Measurements from ENCODE around the gene CPEB3. TPM values are rescaled to one million over a fixed set of nuclear protein-coding genes. Genes with fewer than 3 reads are reported as not detected.

CPEB3 gene
- total RNA-seq, 1 donor from 2014 or later: 2.4 TPM

DNA sequence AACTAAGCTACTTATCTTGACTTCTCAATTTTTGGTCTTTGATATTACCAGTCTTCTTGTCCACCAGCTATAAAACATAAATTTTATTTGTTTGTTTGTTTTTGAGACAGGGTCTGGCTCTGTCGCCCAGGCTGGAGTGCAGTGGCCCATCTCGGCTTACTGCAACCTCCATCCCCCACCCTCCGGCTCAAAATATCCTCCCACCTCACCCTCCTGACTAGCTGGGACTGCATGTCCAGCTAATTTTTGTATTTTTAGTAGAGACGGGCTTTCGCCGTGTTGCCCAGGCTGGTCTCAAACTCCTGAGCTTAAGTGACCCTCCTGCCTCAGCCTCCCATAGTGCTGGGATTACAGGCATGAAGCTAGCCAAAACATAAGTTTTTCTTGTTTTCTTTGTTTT, 7.6 kb upstream of the CPEB3 start:
- TF ChIP-seq, protein P1, sequence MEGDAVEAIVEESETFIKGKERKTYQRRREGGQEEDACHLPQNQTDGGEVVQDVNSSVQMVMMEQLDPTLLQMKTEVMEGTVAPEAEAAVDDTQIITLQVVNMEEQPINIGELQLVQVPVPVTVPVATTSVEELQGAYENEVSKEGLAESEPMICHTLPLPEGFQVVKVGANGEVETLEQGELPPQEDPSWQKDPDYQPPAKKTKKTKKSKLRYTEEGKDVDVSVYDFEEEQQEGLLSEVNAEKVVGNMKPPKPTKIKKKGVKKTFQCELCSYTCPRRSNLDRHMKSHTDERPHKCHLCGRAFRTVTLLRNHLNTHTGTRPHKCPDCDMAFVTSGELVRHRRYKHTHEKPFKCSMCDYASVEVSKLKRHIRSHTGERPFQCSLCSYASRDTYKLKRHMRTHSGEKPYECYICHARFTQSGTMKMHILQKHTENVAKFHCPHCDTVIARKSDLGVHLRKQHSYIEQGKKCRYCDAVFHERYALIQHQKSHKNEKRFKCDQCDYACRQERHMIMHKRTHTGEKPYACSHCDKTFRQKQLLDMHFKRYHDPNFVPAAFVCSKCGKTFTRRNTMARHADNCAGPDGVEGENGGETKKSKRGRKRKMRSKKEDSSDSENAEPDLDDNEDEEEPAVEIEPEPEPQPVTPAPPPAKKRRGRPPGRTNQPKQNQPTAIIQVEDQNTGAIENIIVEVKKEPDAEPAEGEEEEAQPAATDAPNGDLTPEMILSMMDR (IDR thresholded peaks at IDR 0.05; ENCODE audit: insufficient read depth, low read length, severe bottlenecking): no peak
- H3K36me3 ChIP-seq (ENCODE audit: control insufficient read depth, insufficient read depth, low read length): peaks cover 1% of the 10 kb centered on the region
- FAIRE-seq (no peak), DNase-seq (ENCODE audit: low read depth) (no peak)
- H3K27me3 ChIP-seq (ENCODE audit: control insufficient read depth, insufficient read depth, low read length): no peaks in the 10 kb centered on the region
- H3K4me3 ChIP-seq (ENCODE audit: low read depth, low read length): no peak overlapping the region

DNA sequence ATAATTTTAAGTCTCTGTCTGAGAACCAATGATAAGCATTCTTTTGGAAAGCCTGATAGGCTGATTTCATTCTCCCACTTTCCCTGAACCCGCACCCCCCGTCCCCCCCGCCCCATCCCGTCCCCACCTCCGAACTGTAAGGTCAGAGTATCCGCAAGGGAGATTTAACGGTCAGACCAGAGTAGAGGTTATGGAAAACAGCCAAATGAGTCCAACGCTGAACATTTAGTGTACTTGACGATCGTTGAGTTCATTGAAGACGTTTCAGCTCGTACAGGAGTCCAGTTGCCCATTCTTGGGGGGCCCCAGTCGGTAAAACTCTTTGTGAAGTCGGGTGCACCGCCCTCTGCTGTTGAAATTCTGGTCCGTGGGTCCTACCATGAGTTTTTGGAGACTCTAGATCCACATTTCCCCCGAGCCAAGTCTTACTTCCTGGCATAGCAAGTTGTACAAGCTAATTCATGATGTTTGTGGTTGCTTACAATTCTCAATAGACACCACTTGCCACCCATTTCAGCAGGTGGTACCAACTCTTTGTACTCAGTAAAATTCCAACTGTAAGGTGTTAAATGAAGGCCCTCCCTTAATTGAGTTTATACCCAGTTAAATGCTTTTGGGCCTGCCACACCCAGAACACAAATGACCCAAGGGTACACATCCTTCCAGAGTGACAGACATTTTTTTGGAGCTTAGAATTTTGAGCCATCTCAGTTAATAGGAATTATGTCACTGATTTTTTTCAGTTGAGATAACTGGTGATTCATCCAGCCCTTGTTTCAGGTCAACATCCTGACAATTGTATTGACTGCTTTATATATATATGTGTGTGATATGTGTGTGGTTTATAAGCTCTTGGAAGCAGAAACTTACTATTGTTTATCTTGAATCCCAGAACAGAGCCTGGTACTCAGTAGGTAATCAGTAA, 1.3 kb upstream of the CPEB3 start:
- TF ChIP-seq, protein P1 (IDR thresholded peaks at IDR 0.05; ENCODE audit: insufficient read depth, low read length, severe bottlenecking): peak; percentile 64
- Histone ChIP-seq H3K36me3 (ENCODE audit: control insufficient read depth, insufficient read depth, low read length) (peaks cover 1% of the 10 kb centered on the region), H3K27me3 (ENCODE audit: control insufficient read depth, insufficient read depth, low read length) (no peaks in the 10 kb centered on the region), H3K4me3 (ENCODE audit: low read depth, low read length) (peak overlapping the region; percentile 97)
- peak; percentile 69 for DNase-seq (ENCODE audit: low read depth)
- FAIRE-seq: no peak

GRCh38 chr10:92291616-92291865, 663 bp upstream of the CPEB3 start:
- Histone ChIP-seq H3K27me3 (ENCODE audit: control insufficient read depth, insufficient read depth, low read length) (no peaks in the 10 kb centered on the region), H3K36me3 (ENCODE audit: control insufficient read depth, insufficient read depth, low read length) (peaks cover 1% of the 10 kb centered on the region), H3K4me3 (ENCODE audit: low read depth, low read length) (peak overlapping the region; percentile 97)
- peak; percentile 7 for DNase-seq (ENCODE audit: low read depth)
- TF ChIP-seq, protein P1 (IDR thresholded peaks at IDR 0.05; ENCODE audit: insufficient read depth, low read length, severe bottlenecking): no peak
- FAIRE-seq: no peak

GRCh38 chr10:92290076-92290836, 622 bp downstream of the CPEB3 start:
- peaks cover 1% of the 10 kb centered on the region for H3K36me3 ChIP-seq (ENCODE audit: control insufficient read depth, insufficient read depth, low read length)
- peak overlapping the region; percentile 97 for H3K4me3 ChIP-seq (ENCODE audit: low read depth, low read length)
- TF ChIP-seq, protein P1 (IDR thresholded peaks at IDR 0.05; ENCODE audit: insufficient read depth, low read length, severe bottlenecking): no peak
- no peaks in the 10 kb centered on the region for H3K27me3 ChIP-seq (ENCODE audit: control insufficient read depth, insufficient read depth, low read length)
- DNase-seq (ENCODE audit: low read depth): peak; percentile 55
- FAIRE-seq: no peak

- Histone ChIP-seq H3K27me3 (ENCODE audit: control insufficient read depth, insufficient read depth, low read length) (no peaks in the 10 kb centered on the region), H3K4me3 (ENCODE audit: low read depth, low read length) (no peak overlapping the region), H3K36me3 (ENCODE audit: control insufficient read depth, insufficient read depth, low read length) (no peaks in the 10 kb centered on the region)
- TF ChIP-seq, protein P1 (IDR thresholded peaks at IDR 0.05; ENCODE audit: insufficient read depth, low read length, severe bottlenecking): no peak
- DNase-seq (ENCODE audit: low read depth) (no peak), FAIRE-seq (no peak)
These were observed 6.7 kb downstream of the CPEB3 start for GRCh38 chr10:92284112-92284704.

Measured in bronchial epithelial cell (primary cell).